ENCODE data around the gene SH3RF1. TPM values are rescaled to one million over a fixed set of nuclear protein-coding genes. Genes with fewer than 3 reads are reported as not detected.

The SH3RF1 gene
- total RNA-seq, 1 experiment from 2014 or later = 59.5 TPM

- POLR2A ChIA-PET = interaction anchor here (1.6 kb wide), 1 partner anchor 37 kb away, joined by 3 read pairs; no protein-coding TSS in a partner anchor
- no peaks in the 10 kb centered on the region for H3K9me2 ChIP-seq (ENCODE audit: insufficient read depth)
- CTCF ChIA-PET = no interaction called here
- BruUV-seq (replicated peaks) = no TSS peak
- H3K4me1 ChIP-seq (ENCODE audit: control insufficient read depth in 1 of 2, insufficient read depth in 2 of 2, low read length in 2 of 2) = peaks cover 0 to 11% of the 10 kb centered on the region in 2 experiments; a peak in 2 of 4 replicates
- RAD21 ChIA-PET (ENCODE audit: low non-redundant PET in 1 of 2, low total read pairs in 2 of 2, uncharacterized antibody in 2 of 2, unreplicated experiment in 2 of 2) = no interaction called here
- peak; percentile 30; the same call in 1 of the 2 replicates for ATAC-seq
- H3K9me3 ChIP-seq (ENCODE audit: control insufficient read depth in 1 of 2, insufficient read depth in 1 of 2, low read depth in 1 of 2, low read length in 2 of 2) = no peaks in the 10 kb centered on the region
- TF ChIP-seq, protein P1, sequence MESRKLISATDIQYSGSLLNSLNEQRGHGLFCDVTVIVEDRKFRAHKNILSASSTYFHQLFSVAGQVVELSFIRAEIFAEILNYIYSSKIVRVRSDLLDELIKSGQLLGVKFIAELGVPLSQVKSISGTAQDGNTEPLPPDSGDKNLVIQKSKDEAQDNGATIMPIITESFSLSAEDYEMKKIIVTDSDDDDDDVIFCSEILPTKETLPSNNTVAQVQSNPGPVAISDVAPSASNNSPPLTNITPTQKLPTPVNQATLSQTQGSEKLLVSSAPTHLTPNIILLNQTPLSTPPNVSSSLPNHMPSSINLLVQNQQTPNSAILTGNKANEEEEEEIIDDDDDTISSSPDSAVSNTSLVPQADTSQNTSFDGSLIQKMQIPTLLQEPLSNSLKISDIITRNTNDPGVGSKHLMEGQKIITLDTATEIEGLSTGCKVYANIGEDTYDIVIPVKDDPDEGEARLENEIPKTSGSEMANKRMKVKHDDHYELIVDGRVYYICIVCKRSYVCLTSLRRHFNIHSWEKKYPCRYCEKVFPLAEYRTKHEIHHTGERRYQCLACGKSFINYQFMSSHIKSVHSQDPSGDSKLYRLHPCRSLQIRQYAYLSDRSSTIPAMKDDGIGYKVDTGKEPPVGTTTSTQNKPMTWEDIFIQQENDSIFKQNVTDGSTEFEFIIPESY (IDR thresholded peaks at IDR 0.05; ENCODE audit: extremely low read depth, insufficient replicate concordance, low read length) = no peak
- H3K9ac ChIP-seq (ENCODE audit: low read length) = no peak overlapping the region
- H4K20me1 ChIP-seq (ENCODE audit: insufficient read depth) = no peaks in the 10 kb centered on the region
- H3K36me3 ChIP-seq (ENCODE audit: control insufficient read depth in 1 of 2, insufficient read depth in 2 of 2, low read length in 2 of 2) = peaks cover 12 to 24% of the 10 kb centered on the region in 2 experiments; a peak in 3 of 4 replicates
- DNase-seq (ENCODE audit: low read depth, low spot score) = no peak
- no peak overlapping the region for H3K4me3 ChIP-seq (replicated peaks in 1 of 2; ENCODE audit: low read depth in 1 of 2, low read length in 2 of 2)
- no peaks in the 10 kb centered on the region; the same call in 1 of the 2 replicates for H3K79me2 ChIP-seq (ENCODE audit: insufficient read depth, low read length)
- no peaks in the 10 kb centered on the region for H3K27me3 ChIP-seq (ENCODE audit: insufficient read depth, low read length)
- no peak overlapping the region for H2AFZ ChIP-seq (ENCODE audit: low read depth, low read length, poor library complexity, severe bottlenecking)
- H3K4me2 ChIP-seq (ENCODE audit: low read length) = no peak overlapping the region
- H3K27ac ChIP-seq (ENCODE audit: low read depth, low read length) = no peak overlapping the region
- intact Hi-C loops (cut with micrococcal nuclease) = no loop called here
These were observed 164.0 kb downstream of the SH3RF1 start for GRCh38 chr4:169106696-169107229.

DNA sequence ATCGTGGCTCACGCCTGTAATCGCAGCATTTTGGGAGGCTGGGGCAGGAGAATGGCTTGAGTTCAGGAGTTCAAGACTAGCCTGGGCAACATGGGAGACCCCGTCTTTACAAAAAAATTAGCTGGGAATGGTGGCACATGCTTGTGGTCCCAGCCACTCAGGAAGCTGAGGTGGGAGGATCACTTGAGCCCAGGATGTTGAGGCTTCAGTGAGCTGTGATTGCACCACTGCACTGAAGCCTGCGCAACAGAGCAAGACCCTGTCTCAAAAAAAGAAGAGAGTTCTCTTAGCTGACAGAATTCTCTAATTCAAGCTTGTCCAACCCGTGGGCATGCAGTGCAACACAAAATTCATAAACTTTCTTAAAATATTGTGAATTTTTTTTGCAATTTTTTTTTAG lies 165.1 kb downstream of the SH3RF1 start:
- H2AFZ ChIP-seq (ENCODE audit: low read depth, low read length, poor library complexity, severe bottlenecking) = no peak overlapping the region
- H3K36me3 ChIP-seq (ENCODE audit: control insufficient read depth in 1 of 2, insufficient read depth in 2 of 2, low read length in 2 of 2) = peaks cover 12 to 21% of the 10 kb centered on the region in 2 experiments; a peak in 3 of 4 replicates
- ChIA-PET RAD21 (ENCODE audit: low non-redundant PET in 1 of 2, low total read pairs in 2 of 2, uncharacterized antibody in 2 of 2, unreplicated experiment in 2 of 2) (no interaction called here), POLR2A (interaction anchor here (1.6 kb wide), 1 partner anchor 36 kb away, joined by 3 read pairs; no protein-coding TSS in a partner anchor), CTCF (no interaction called here)
- H3K27me3 ChIP-seq (ENCODE audit: insufficient read depth, low read length) = no peaks in the 10 kb centered on the region
- TF ChIP-seq SRF (IDR thresholded peaks at IDR 0.05; ENCODE audit: low read depth) (no peak), SIN3A (IDR thresholded peaks at IDR 0.05; ENCODE audit: low read depth) (no peak), EZH2phosphoT487 (IDR thresholded peaks at IDR 0.05; ENCODE audit: borderline replicate concordance) (no peak), YY1 (IDR thresholded peaks at IDR 0.05; ENCODE audit: extremely low read depth, insufficient replicate concordance, low read depth, low read length) (no peak), EZH2 (IDR thresholded peaks at IDR 0.05) (no peak), CEBPB (IDR thresholded peaks at IDR 0.05; ENCODE audit: low read depth) (no peak), REST (IDR thresholded peaks at IDR 0.05; ENCODE audit: low read depth) (no peak), JUND (IDR thresholded peaks at IDR 0.05) (no peak)
- BruUV-seq (replicated peaks) = no TSS peak
- H3K9me3 ChIP-seq (ENCODE audit: control insufficient read depth in 1 of 2, insufficient read depth in 1 of 2, low read depth in 1 of 2, low read length in 2 of 2) = no peaks in the 10 kb centered on the region
- no peak overlapping the region for H3K9ac ChIP-seq (ENCODE audit: low read length)
- no peak overlapping the region for H3K4me2 ChIP-seq (ENCODE audit: low read length)
- H3K79me2 ChIP-seq (ENCODE audit: insufficient read depth, low read length) = no peaks in the 10 kb centered on the region; the same call in 1 of the 2 replicates
- no peak for DNase-seq (ENCODE audit: low read depth, low spot score)
- H3K9me2 ChIP-seq (ENCODE audit: insufficient read depth) = no peaks in the 10 kb centered on the region
- no peaks in the 10 kb centered on the region for H4K20me1 ChIP-seq (ENCODE audit: insufficient read depth)
- H3K4me3 ChIP-seq (replicated peaks in 1 of 2; ENCODE audit: low read depth in 1 of 2, low read length in 2 of 2) = no peak overlapping the region
- H3K27ac ChIP-seq (ENCODE audit: low read depth, low read length) = no peak overlapping the region
- no peak for ATAC-seq
- peaks cover 0 to 2% of the 10 kb centered on the region in 2 experiments; a peak in 2 of 4 replicates for H3K4me1 ChIP-seq (ENCODE audit: control insufficient read depth in 1 of 2, insufficient read depth in 2 of 2, low read length in 2 of 2)
- intact Hi-C loops (cut with micrococcal nuclease) = no loop called here
